TTC549 (cell line): Measurements from ENCODE around the gene ANKRD39.
"Not testable (repeated sequence)": the region's sequence is repeated elsewhere in the genome, so short reads cannot be mapped to it uniquely, and the experiment has no call there.

Experiments used
- FAIRE-seq: peaks from 2 replicates; lab custom pipeline; 2012; peaks lifted over from hg19 to GRCh38; lab: Jason Lieb, UNC

ANKRD39 gene

GRCh38 chr2:96857667-96858372 is at the start of gene ANKRD39:
TSS of gene ANKRD39 (minus strand) at chr2:96858016. CDS start at chr2:96857987, 29 bp downstream.
- FAIRE-seq = peak; percentile 13

- FAIRE-seq = no peak
These were observed 48.9 kb upstream of the ANKRD39 start for GRCh38 chr2:96906729-96907114.

- no peak for FAIRE-seq
These were observed 46.0 kb upstream of the ANKRD39 start for GRCh38 chr2:96903815-96904214.

GRCh38 chr2:96903318-96903717 is 45.5 kb upstream of the ANKRD39 start:
- no peak for FAIRE-seq

DNA sequence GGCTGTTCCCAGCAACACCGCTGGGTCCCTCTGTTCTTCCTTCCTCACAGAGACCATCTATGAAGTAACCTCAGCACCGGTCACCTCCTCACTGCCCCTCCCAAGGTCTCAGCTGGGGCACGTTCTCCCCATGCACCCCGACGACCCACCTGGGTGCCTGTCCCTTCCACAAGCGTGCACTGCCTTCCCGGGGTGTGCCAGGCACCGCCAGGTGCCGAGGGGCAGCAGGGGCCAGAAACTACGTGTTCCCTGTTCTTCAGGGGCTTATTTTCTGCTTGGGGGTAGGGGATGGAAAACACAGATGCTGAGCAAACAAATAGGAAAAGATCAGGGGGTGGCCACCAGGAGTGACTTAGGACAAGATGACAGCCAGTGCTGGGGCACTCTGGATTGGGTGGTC is 42.4 kb upstream of the ANKRD39 start:
- no peak for FAIRE-seq

- FAIRE-seq = no peak
These were observed 41.6 kb upstream of the ANKRD39 start for GRCh38 chr2:96899413-96899741.

DNA sequence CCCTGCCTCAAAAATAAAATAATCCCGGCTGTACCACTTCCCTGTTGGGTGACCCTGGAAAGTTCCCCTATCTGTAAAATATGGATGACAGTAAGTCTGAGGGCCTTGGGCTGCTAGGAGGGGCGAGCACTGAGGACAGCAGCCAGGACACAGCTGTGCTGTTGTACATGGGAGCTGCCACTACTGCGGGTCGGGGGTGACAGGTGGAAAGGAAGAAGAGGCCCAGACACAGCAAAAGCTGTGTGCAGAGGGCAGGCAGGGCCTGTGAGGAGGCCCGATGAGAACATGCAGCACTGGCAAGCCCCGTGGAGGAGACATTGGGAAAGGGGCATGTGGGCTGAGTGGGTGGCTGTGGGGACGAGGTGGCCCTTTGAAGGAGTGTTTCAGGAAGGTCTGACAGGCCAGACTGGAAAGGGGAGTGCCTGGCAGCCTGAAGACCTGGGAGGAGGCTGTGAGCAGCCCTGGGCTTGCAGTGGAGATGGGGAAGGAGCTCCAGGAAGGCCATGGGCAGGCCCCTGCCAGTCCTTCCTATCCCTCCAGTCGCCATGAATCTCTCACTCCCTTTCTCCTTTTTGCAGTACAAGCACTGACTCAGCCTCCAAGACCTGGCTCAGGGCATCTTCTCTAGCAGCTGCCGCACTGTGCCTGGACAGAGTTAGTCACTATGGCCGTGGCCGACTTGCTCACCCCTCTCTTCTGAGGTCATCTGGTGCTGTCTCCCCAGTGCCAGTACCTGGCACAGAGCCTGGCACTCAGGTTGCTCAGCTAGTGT is 41.0 kb upstream of the ANKRD39 start:
- no peak for FAIRE-seq

GRCh38 chr2:96898135-96898505 is 40.3 kb upstream of the ANKRD39 start:
- no peak for FAIRE-seq

DNA sequence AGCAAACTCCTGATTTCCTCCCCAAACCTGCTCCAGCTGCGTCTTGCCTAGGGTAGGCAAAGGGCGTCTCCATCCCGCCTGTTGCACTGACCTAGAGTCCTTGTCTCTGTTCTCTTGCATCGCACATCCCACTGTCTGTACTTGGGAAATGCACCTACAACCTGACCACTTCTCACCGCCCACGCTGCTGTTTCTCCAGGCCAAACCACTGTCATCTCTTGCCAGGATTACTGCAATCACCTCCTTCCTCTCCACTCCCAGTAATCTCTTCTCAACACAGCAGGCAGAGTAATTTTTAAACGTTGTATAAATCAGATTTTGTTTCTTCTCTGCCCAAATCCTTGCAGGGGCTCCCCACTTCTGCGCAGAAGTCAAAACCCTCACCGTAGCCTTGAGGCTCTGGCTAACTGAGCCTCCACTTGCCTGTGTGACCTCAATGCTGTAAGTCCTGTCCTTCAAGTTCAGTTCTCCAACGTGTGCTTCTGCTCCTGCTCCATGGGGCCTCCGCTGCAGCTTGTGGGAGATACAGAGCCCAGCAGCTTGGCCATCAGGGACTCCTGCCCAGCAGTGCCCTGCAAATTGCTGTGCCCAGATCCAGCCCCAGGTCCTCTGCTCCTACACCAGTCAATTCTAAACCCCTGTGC is 39.8 kb upstream of the ANKRD39 start:
- FAIRE-seq = no peak

DNA sequence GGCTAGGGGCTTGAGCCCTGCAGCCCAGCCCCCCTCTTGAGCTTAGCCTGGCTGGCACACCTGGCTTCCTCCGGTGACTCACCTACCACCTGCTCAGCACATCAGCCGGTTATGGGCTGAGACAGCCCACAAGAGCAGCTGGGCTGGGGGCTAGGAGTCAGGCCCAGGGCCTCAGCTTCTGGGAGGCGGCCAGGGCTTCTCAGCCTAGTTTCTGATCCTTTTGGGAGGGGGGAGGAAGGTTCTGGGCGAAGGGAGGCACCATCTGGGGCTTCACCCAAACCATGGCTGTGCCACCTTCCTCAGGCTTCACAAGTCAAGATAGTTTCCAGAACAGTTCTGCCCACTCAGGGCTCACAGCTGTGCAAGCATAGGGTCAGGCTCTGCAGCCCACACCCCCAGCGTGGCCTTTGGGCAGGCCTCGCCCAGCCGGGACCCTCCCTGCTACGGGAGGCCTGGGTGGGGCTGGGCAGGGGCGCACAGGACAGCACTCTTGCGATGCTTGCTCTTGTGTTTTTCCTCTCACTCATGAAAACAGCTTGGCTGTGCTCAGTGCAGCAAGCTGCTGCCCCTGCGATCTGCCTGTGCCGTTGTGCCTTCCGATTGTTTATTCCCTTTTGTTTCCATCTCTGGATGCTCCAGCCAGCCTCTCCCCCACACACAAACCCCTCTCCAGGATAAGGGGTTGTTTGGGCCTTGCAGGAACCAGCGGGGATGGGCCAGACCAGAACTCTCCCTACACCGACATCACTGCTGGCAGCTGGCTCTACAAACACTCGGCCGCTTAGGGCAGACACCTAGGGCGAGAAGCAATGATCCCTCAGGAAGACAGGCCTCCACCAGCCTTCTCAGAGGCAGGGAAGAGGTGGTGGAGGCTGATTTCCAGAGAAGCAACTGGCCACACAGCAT is 38.2 kb upstream of the ANKRD39 start:
- no peak for FAIRE-seq

DNA sequence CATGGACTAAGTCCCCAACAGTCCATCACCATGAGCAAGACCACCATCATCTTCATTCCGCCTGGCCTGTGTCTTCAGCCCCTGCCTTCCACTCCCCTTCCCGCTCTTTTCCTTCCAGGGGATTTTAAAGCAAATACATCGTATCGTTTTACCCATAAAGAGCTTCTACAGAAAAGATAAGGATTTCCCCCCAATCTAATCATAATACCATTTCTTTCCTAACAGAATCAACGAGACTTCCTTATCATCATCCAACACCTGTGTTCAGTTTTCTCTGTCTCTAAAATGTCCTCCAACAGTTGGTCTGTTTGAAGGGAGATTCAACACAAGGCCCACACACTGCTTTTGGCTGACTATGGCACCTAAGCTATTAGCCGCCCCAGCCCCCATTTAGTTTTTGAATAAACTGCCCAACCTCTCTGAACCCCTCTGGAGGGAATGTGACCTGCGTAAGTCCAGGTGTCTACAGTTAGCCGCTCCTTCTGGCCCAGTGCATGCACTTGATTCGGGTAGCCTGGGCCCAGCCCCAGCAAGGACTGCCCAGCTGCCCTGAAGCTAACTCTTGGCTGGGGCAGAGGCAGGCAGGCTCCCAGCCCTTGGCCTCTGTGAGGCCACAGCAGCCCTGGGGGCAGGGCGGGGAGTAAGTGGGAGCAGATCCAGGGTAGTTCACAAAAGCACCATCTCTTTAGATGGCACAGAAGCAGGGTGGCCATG is 37.4 kb upstream of the ANKRD39 start:
- no peak for FAIRE-seq

- no peak for FAIRE-seq
These were observed 36.3 kb upstream of the ANKRD39 start for GRCh38 chr2:96894151-96894531.

GRCh38 chr2:96893289-96894150 is 35.7 kb upstream of the ANKRD39 start:
- FAIRE-seq = no peak

DNA sequence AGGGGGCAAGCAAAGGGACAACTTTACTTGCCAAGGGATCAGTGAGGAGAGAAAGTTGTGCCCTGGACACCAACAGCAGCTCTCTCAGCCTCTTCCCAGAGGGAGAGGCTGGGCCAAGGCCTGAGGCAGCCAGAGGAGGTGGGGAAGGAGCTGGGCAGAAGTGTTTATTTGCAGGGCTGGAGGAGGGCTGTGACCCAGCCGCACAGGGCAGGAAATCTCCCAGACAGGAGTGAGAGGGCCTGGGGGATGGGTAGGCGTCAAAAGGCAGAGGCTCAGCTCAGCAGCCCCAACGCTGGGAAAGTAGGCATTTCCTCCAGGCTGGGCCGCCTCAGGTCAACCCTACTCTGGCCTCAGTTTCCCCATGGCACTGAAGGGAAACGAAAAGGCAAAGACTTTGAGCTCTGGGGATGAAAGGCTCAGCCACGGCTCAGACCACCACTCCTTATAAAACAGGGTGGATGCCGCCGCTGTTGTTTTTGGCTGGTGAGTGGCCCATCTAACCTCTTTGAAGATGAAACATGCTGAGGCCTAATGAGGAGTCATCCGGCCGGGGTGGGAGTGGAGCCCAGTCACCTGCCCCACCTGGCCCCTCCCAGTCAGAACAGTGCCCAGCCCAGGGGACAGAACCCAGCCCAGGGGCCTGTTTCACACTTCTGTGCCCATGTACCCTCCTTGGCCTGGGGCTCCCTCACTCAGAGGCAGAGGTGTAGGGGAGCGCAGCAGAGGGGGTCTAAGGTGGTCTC is 33.9 kb upstream of the ANKRD39 start:
- FAIRE-seq = no peak

GRCh38 chr2:96890726-96891385 is 33.0 kb upstream of the ANKRD39 start:
- no peak for FAIRE-seq

DNA sequence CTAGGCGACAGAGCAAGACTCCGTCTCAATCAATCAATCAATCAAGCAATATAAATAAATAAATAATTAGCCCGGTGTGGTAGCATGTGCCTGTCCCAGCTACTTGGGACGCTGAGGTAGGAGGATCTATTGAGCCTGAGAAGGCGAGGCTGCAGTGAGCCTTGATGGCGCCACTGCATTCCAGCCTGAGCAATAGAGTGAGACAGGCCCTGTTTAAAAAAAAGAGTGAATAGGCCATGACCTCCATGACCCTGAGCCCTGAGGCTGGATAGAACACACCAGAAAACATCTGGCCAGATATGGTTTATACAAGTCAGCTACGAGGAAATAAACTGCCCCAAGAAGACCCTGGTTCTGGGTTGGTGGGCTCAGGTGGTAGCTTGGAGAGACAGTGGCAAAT is 32.4 kb upstream of the ANKRD39 start:
- FAIRE-seq = no peak

- not testable (repeated sequence) for FAIRE-seq
These were observed 31.7 kb upstream of the ANKRD39 start for GRCh38 chr2:96889502-96889901.

DNA sequence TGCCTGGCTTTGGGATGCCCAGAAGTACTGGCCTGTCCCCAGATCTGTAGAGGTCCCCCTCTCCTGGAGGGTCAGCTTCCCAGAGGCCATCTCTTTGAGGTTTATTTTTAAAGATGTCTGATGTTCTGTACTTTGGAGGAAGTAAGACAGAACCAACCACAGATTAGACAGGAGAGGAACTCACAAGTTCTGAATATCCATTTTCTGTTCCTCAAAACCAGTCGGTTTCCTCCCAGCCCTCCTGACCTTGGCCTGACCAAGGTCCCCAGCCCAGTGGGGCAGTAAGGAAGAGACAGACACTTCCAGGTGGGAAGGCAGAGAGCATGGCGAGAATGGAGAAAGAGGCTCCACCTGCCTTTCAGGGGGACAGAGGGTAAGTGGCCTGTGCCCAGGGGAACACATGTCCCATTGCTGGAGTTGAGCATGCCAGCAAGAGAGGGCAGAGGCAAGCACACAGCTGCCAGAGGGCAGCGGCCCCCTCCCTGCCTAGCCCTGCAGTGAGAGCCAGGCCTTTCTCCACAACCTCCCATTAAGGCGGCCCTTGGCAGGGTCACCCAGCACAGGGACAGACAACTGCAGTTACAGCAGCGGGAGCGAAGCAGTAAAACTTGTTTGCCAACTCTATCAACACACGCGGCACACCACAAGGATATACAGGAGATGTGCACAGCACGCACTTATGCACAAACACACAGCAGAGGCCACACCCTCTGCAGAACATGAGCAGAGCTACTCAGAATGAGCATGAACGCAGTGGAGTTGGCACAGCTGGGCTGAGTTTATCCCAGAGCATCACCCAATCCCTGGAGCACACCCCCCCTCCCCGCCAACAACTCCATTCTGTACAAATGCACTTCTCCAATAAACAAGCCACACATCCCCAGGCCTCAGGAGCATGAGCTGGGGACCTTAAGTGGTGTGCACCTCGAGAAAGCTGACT is 30.5 kb upstream of the ANKRD39 start:
- no peak for FAIRE-seq
